ENCODE results near the gene ROPN1L.

ROPN1L gene

GRCh38 chr5:10439692-10440091 lies 2.0 kb upstream of the ROPN1L start:
- TF ChIP-seq SIN3A (IDR thresholded peaks at IDR 0.05; ENCODE audit: borderline replicate concordance, insufficient read depth, low read length) (no peak), POLR2AphosphoS5 (IDR thresholded peaks at IDR 0.05; ENCODE audit: low read depth, low read length) (no peak), REST (IDR thresholded peaks at IDR 0.05; ENCODE audit: insufficient read depth in 1 of 2, low read depth in 2 of 2, low read length in 2 of 2) (no peak), FOXP2 (optimal IDR thresholded peaks at IDR 0.05; ENCODE audit: borderline replicate concordance, extremely low read depth, extremely low read length, insufficient read depth) (no peak), TAF1 (IDR thresholded peaks at IDR 0.05; ENCODE audit: borderline replicate concordance, insufficient read depth, low read length) (no peak)

GRCh38 chr5:10440367-10440990 lies 1.2 kb upstream of the ROPN1L start:
- TF ChIP-seq REST (IDR thresholded peaks at IDR 0.05; ENCODE audit: insufficient read depth in 1 of 2, low read depth in 2 of 2, low read length in 2 of 2) (no peak), TAF1 (IDR thresholded peaks at IDR 0.05; ENCODE audit: borderline replicate concordance, insufficient read depth, low read length) (no peak), POLR2AphosphoS5 (IDR thresholded peaks at IDR 0.05; ENCODE audit: low read depth, low read length) (no peak), SIN3A (IDR thresholded peaks at IDR 0.05; ENCODE audit: borderline replicate concordance, insufficient read depth, low read length) (no peak), FOXP2 (optimal IDR thresholded peaks at IDR 0.05; ENCODE audit: borderline replicate concordance, extremely low read depth, extremely low read length, insufficient read depth) (no peak)

GRCh38 chr5:10441992-10442435 lies 335 bp downstream of the ROPN1L start:
- TF ChIP-seq REST (IDR thresholded peaks at IDR 0.05; ENCODE audit: insufficient read depth in 1 of 2, low read depth in 2 of 2, low read length in 2 of 2): peak in 1 of 2 experiments; percentile 56; a peak in 1 of 4 replicates
- TF ChIP-seq FOXP2 (optimal IDR thresholded peaks at IDR 0.05; ENCODE audit: borderline replicate concordance, extremely low read depth, extremely low read length, insufficient read depth): no peak

- no peak for TF ChIP-seq SIN3A (IDR thresholded peaks at IDR 0.05; ENCODE audit: borderline replicate concordance, insufficient read depth, low read length)
- TF ChIP-seq POLR2AphosphoS5 (IDR thresholded peaks at IDR 0.05; ENCODE audit: low read depth, low read length): no peak
- TF ChIP-seq REST (IDR thresholded peaks at IDR 0.05; ENCODE audit: insufficient read depth in 1 of 2, low read depth in 2 of 2, low read length in 2 of 2): no peak
- TF ChIP-seq TAF1 (IDR thresholded peaks at IDR 0.05; ENCODE audit: borderline replicate concordance, insufficient read depth, low read length): no peak
- no peak for TF ChIP-seq FOXP2 (optimal IDR thresholded peaks at IDR 0.05; ENCODE audit: borderline replicate concordance, extremely low read depth, extremely low read length, insufficient read depth)
Observed at GRCh38 chr5:10442576-10442975, 897 bp downstream of the ROPN1L start.

DNA sequence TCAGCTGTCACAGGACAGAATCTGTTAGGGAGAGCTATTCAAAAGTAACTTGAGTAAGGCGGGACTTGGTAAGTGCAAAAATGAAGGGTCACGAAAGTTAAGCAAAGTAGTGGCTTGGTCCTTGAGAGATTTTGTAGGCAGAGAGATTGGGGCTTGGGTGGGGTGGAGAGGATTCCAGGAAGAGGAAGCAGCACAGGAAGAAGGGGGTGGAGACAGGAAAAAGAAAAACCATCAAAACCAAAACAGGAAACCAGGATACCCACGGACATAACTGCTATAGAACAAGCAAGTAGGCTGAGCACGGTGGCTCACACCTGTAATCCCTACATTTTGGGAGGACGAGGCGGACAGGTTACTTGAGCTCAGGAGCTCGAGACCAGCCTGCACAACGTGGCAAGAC lies 3.7 kb downstream of the ROPN1L start:
- TF ChIP-seq POLR2AphosphoS5 (IDR thresholded peaks at IDR 0.05; ENCODE audit: low read depth, low read length) (no peak), FOXP2 (optimal IDR thresholded peaks at IDR 0.05; ENCODE audit: borderline replicate concordance, extremely low read depth, extremely low read length, insufficient read depth) (no peak), SIN3A (IDR thresholded peaks at IDR 0.05; ENCODE audit: borderline replicate concordance, insufficient read depth, low read length) (no peak), TAF1 (IDR thresholded peaks at IDR 0.05; ENCODE audit: borderline replicate concordance, insufficient read depth, low read length) (no peak), REST (IDR thresholded peaks at IDR 0.05; ENCODE audit: insufficient read depth in 1 of 2, low read depth in 2 of 2, low read length in 2 of 2) (no peak)

All from PFSK-1 (cell line).